HG02623 (cell line): ENCODE measurements around the gene PSTPIP2.
"Not testable (repeated sequence)": the region's sequence is repeated elsewhere in the genome, so short reads cannot be mapped to it uniquely, and the experiment has no call there.

ENCODE experiments used
- ATAC-seq: cut with Tn5 transposase; IDR thresholded peaks from one replicate; pipeline ENCODE4 v1.9.1; 2021; ENCODE audit warnings: moderate library complexity; ENCODE audit not compliant: unreplicated experiment

PSTPIP2 gene, protein sequence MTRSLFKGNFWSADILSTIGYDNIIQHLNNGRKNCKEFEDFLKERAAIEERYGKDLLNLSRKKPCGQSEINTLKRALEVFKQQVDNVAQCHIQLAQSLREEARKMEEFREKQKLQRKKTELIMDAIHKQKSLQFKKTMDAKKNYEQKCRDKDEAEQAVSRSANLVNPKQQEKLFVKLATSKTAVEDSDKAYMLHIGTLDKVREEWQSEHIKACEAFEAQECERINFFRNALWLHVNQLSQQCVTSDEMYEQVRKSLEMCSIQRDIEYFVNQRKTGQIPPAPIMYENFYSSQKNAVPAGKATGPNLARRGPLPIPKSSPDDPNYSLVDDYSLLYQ

DNA sequence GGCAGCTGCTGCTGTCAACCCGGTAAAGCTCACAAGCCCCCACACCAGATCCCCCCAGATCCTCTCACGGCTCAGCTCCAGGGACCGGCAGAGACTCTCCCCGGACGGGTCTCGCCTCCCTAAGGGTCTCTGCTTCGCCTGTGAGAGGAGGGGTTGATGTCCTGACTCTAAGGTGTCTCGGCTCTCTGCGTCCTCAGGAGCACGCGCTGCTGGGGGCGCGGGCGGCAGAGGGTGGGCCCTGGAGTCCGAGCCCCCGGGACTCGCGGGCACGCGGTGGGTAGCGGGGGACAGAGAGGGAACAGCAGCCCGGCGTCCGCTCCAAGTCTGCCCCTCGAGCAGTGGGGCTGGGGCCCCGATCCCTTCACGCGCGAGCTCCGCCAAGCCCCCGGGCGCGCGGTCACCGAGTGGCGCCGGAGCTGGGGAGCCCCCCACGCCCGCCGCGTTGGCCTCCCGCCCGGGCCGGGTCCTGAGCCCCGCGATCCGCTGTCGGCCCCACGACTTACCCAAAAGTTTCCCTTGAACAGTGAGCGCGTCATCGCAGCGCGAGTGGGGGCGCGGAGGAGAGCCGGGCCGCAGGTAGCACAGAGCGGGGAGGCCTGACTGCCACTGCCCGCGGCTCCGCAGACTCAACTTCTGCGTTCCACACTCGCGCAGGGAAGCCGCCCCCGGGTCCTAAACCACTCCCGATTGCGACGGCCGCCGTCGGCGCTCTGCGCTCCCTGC, at the start of gene PSTPIP2:
Gene PSTPIP2, minus strand, starts transcription at position 608 of the 723 bp plus-strand sequence. Its CDS starts 72 bp downstream, at position 536.
- peak; percentile 64 for ATAC-seq

DNA sequence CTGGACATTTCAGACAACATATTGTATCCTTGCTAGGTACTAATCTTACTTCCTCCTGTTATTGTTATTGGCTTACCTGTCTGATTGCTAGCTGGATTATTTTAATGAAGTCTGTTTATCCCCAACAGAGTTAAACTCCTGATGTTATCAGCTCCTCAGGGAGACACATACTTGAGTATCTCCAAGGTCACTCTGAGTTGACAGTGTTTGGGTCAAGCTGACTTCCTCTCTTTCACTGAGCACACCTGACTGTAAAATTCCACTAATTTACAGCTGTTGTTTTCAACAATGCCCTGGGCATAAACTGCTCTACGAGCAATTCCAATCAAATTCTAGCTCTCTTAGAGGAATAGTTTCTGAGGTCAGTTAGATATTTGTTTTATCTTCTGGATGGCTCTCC, 41.7 kb upstream of the PSTPIP2 start:
- ATAC-seq: no peak

DNA sequence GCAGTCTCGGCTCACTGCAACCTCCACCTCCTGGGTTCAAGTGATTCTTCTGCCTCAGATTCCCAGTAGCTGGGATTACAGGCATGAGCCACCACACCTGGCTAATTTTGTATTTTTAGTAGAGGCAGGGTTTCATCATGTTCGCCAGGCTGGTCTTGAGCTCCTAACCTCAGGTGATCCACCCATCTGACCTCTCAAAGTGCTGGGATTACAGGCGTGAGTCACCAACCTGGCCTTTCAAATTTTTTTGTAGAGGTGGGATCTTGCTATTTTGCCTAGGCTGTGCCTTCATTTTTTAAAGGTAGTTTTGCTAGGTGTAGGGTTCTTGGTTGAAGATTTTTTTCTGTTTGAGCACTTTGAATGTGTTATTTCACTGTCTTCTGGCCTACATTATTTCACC, 38.3 kb upstream of the PSTPIP2 start:
- no peak for ATAC-seq

DNA sequence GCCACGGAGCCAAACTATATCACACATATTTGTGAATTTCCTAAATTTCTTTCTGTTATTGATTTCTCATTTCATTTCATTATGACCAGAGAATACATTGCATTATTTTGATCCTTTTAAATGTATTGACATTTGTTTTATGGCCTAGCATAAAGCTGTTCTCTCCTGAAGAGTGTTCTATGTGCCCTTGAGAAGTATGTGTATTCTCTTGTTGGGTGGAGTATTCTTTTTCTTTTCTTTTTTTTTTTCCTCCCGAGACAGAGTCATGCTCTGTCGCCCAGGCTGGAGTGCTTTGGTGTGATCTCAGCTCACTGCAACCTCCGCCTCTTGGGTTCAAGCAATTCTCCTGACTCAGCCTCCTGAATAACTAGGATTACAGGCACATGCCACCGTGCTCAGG, 37.3 kb upstream of the PSTPIP2 start:
- no peak for ATAC-seq

DNA sequence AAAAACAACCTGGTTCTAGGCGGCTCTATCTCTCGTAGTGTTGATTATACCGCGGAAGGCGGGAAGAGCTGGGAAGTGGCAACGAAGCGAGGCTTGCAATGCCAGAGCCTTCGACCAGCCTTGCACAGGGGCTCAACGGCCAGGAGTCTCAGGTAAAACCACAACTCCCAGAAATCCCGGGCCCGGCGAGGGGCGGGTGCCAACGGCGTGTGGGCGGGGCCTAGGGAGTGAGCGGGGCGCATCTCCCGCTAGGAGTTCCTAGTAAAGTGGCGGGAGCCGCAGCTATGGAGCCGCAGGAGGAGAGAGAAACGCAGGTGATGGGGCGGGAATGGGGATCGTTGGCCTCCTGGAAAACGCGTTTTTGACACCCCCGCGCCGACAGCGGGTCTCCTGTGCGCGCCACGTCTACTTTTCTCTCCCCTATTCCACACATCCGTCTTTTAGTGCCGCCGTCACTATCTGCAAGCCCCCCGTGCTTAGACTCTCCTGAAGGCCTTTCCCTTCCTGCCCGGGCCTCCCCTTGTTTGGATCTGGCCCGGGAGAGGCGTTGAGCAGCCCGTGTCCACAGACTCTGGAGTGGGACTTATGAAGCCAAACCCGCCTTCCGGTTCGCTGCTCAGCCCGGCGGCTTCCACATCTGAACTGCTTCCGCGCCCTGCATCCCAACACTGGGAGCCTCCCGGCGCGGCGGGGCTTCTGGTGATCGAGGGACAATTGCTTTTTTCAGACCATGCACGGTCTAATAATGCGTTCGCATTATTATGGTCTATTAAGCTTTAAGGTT, 32.3 kb upstream of the PSTPIP2 start, which contains the start of gene HAUS1:
Gene HAUS1, plus strand, starts transcription at position 258 of the 784 bp plus-strand sequence. Its CDS starts 27 bp downstream, at position 285.
- ATAC-seq: peak; percentile 96

DNA sequence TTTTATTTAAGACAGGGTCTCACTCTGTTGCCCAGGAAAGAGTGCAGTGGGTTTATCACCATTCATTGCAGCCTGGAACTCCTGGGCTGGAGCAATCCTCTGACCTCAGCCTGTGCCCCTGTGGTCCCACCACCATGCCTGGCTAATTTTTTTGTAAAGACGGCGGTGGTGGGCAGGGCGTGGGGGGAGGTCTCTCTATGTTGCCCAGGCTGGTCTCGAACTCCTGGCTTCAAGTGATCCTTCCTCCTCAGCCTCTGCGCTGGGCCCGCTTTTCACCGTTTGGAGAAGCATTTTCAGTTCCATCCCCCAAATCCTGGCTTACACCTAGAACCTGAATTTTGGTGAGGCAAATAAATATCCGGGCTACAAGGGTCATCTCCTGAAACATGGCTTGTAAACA, 27.4 kb upstream of the PSTPIP2 start:
- ATAC-seq: no peak

DNA sequence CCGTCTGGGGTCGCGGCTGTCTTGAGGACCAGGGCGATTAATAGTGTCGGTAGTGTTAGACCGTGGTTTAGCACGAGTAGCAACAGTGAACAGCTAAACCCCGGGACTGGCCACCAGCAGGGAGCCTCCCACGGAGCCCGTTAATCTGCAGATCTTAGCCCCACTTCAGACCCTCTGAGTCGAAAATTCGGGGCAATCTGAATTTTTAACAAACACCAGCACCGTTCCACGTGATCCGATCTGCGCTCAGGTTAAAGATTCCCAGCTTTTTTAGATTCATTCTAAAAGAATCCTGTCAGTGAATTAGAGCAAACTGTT, 26.5 kb upstream of the PSTPIP2 start:
- no peak for ATAC-seq

DNA sequence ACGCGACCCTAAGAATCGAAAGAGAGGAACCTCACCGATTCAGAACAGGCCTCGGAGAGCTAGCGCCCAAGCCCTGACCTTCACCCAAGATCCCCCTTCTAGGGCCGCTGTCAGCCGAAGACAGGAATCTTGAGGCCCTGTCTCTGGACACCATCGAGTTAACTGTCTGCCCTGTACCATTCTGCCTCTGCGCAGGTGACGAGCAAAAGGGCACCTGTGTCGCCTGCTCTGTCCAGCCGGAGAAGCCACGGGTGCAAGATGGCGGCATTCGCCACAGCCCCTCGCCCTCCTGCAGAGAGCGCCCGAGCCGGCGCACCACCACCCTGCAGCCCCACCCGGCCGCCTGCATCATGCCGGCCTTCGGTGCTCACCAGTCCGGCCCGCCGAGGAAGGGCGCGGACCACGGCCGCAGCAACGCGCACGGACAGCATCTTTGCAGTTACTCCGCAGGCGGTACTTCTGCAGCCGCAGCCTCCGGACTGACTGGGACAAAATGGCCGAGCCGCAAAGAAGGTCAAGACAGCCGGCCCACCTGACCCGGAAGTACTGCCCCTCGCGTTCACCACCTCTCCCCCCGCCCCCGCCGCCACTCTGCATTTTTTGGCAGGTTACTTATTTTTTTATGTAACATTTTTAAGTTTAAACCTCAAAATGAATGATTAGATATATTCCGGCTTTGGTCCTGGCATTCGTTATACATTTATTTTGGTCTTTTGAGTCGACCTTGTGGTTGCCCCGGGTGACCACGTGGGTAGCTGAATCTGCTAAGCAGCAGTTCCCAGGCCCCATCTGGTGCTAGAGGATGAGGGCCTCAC, 25.9 kb upstream of the PSTPIP2 start, which contains the start of gene ATP5F1A:
Gene ATP5F1A, minus strand, starts transcription at position 496 of the 815 bp plus-strand sequence. Its CDS starts 65 bp downstream, at position 431.
- ATAC-seq: peak; percentile 75

DNA sequence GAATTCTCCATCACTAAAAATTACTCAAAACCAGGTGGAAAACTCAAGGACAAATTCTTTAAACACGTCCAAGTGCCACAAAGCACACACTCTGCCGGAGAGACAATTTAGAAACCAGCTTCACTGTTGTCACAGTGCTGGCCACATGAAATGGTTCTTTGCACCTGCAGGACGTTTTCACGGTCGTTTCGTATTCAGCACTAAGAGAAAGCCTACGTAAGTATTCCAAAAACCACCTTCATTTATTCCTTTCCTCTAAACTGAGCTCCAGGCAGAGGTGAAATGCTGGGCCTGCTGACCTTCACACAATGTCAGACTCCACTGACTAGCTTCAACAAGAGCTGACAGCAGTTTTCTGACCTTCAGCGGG, 25.4 kb upstream of the PSTPIP2 start:
- peak; percentile 22 for ATAC-seq

DNA sequence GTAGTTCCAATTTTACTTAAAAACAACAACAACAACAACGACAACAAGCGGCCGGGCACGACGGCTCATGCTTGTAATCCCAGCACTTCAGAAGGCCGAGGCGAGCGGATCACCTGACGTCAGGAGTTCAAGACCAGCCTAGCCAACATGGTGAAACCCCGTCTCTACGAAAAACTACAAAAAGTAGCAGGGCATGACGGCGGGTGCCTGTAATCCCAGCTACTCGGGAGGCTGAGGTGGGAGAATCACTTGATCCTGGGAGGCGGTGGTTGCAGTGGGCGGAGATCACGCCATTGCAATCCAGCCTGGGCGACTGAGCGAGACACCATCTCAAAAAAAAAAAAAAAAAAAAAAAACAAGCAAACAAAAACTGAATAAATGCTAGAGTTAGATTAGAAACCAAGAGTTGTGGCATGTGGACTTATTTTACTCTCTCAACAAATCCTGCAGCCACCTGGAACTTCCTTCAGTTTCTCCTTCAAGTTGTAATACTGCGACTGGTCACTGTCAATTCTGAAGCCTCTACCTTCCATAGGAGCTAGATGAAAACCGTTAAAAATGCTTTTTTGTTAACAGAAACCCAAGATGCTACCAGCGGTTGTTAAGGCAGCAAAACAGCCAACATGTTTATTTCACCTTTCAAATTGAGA, 24.7 kb upstream of the PSTPIP2 start:
- ATAC-seq: no peak

DNA sequence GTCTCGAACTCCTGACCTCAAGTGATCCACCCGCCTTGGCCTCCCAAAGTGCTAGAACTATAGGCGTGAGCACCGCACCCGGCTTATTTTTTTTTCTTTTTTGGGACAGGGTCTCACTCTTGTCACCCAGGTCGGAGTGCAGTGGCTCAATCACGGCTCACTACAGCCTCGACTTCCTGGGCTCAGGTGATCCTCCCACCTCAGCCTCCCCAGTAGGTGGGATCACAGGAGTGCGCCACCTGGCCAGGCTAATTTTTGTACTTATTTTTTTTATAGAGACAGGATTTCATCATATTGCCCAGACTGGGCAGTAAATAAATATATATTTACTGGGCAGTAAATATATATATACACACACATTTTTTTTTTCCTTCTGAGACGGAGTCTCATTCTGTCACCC, 23.5 kb upstream of the PSTPIP2 start:
- ATAC-seq: no peak

DNA sequence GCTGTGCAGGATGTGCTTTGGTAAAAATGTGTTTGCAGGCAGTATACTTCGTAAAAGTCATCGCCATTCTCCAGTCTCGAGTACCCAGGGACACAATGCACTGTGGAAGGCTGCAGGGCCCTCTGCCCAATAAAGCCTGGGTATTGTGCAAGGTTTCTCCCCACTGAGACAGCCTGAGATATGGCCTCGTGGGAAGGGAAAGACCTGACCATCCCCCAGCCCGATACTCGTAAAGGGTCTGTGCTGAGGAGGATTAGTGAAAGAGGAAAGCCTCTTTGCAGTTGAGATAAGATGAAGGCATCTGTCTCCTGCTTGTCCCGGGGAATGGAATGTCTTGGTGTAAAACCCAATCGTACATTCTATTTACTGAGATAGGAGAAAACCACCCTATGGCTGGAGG, 16.4 kb upstream of the PSTPIP2 start:
- ATAC-seq: not testable (repeated sequence)

DNA sequence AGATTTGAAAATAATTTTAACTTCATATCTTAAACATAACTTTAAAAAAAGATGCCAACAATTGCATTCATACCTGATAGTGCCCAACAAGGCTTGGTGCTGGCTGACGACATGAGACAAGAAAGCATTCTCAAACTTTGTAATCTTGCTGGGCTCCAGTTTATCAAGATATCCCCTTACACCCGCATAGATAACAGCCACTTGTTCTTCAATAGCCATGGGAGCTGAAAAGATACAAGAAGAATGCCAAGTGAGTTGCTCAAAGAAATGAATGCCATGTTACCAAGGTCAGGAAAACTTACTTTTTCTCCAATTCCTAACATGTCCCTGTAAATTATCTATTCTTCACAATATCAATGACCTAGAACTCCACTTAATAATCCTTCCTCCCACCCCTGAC, 12.4 kb upstream of the PSTPIP2 start:
- ATAC-seq: no peak

DNA sequence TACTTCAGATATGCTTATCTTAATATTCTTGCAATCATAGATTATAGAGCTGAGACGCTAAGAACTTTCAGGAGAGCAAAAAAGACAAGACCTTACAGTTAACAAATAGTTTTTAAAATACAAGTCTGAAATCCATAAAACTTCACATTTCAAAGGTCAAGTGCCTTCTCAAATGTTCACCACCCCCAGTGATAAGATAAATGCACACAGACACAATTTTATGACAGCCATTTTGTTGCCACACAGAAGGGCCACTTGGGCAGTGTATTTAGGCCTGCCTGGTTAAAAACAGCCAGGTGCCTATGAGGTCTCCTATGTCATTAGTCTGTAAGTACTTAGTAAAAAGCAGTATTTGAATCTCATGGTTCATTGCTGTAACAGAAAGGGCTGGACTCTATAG, 8.1 kb upstream of the PSTPIP2 start:
- ATAC-seq: no peak

DNA sequence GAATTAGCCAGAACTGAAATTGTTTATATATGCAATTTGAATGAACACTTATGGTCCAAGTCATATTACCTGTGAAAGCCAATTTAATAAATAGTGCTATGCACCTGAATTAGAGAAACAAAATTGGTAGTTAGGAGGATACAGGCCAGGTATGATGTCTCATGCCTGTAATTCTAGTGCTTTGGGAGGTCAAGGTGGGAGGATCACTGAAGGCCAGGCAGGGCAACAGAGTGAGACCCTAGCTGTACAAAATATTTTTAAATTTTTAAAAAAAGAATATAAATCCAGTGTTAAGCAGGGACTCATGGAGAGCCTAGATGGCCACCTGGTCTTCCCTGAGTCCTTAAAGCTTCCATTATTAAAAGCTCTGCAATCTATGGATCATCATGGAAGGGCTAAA, 7.3 kb upstream of the PSTPIP2 start:
- no peak for ATAC-seq

DNA sequence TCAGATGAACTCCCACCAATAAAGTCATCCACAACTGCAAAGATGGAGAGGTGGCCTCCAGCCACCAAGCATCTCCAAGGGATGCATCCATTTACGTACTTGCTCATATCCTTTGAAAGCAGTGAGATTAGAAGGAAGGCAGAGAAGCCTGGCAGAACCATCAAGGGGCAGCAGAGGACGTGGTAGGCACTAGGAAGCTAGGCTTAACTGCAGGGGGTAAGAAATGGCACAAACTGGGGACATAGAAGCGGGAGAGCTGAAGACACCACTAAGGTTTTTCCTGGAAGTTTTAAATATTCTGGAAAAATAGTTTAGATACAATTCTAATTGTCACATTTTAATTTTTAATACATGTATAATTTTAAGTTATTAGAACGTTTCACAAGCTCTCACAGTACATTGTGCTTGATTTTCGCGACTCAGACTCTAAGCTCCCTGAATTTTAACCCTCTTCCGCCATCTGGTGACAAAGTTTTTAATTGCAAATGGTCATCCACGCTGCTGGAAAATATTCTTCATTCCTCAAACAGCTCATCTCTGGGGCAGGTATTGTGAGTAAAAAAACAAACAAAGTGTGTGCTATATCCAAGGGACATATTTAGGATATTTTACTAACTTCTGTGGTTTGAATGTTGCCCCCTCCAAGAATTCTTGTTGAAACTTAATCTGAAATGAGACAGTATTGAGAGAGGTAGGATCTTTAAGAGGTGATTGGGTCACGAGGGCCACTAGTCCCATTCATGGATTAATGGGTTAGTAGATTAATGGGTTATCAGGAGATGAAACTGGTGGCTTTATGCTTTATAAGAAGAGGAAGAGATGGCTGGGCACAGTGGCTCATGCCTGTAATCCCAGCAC, 1.6 kb upstream of the PSTPIP2 start:
- ATAC-seq: no peak

DNA sequence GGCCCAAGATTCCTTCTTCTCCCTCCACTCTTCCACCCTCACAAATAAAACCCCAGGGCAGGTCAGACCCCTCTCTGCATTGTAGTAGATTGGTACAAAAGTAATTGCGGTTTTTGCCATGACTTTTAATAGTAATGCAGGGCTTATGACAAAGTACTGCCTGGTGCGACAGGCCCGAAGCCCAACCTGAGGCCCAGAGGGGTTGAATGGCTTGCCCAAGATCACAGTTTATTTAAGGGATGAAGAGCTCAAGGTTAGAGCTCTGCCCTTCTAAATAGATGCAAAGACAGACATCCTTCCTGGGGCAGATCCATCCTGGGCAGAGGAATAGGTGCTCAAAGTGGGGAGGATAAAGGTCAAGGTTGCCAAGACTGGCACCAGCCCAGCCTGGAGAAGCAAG, 899 bp upstream of the PSTPIP2 start:
- ATAC-seq: no peak

DNA sequence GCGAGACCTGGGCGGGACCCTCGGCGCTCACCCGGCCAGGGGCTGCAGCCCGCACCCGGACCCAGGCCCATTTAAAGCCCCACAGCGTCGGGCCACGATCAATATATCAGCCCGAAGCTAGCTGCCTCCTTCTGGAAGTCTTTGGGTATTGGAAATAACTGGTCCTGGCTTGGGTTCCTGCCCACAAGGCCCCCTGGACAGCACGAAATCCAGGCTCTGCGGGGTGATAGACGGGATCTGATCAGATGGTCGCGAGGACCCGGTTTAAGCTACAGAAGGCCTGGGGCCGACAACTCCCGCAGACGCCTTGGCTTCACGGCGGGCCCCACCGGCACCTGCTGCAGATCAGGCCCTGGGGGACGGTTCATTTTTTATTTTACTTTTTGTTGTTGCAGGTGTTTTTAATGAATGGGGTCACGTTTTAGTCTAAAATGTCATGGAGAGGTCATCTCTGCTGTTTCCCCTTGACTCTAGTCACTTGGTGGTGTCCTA, 362 bp upstream of the PSTPIP2 start:
- no peak for ATAC-seq
